Measurements from ENCODE around the gene BACE2.

GRCh38 chr21:41256771-41257702, 89.1 kb downstream of the BACE2 start:
- TF ChIP-seq, protein P1, sequence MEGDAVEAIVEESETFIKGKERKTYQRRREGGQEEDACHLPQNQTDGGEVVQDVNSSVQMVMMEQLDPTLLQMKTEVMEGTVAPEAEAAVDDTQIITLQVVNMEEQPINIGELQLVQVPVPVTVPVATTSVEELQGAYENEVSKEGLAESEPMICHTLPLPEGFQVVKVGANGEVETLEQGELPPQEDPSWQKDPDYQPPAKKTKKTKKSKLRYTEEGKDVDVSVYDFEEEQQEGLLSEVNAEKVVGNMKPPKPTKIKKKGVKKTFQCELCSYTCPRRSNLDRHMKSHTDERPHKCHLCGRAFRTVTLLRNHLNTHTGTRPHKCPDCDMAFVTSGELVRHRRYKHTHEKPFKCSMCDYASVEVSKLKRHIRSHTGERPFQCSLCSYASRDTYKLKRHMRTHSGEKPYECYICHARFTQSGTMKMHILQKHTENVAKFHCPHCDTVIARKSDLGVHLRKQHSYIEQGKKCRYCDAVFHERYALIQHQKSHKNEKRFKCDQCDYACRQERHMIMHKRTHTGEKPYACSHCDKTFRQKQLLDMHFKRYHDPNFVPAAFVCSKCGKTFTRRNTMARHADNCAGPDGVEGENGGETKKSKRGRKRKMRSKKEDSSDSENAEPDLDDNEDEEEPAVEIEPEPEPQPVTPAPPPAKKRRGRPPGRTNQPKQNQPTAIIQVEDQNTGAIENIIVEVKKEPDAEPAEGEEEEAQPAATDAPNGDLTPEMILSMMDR (optimal IDR thresholded peaks at IDR 0.05 in 1 of 3, IDR thresholded peaks at IDR 0.05 in 1 of 3, conservative IDR thresholded peaks at IDR 0.05 in 1 of 3; ENCODE audit: extremely low read depth in 1 of 3, insufficient read depth in 2 of 3, low read length in 3 of 3) = no peak
- TF ChIP-seq EZH2 (IDR thresholded peaks at IDR 0.05; ENCODE audit: low read length) = no peak

All from keratinocyte (primary cell).